ENCODE measurements around the gene ITPR3. TPM values are rescaled to one million over a fixed set of nuclear protein-coding genes. Genes with fewer than 3 reads are reported as not detected.
A peak's percentile ranks its signal among the peaks of the same experiment; 100 is the strongest.
"Not testable (repeated sequence)": the region's sequence is repeated elsewhere in the genome, so short reads cannot be mapped to it uniquely, and the experiment has no call there.

Gene ITPR3
- total and polyA plus RNA-seq, 5 donors from 2014 or later, result 1.3 to 54.5 (median 2.2) TPM

GRCh38 chr6:33592280-33592594 lies 28.9 kb upstream of the ITPR3 start:
- DNase-seq, result no peak
- ATAC-seq (ENCODE audit: low read depth in 2 of 2), result no peak
- Mint-ChIP-seq H3K9me3 (no peaks in the 10 kb centered on the region), H3K27me3 (peaks cover 4% of the 10 kb centered on the region), H3K36me3 (no peaks in the 10 kb centered on the region), H3K4me3 (peak overlapping the region in 3 of 4 donors; percentile 8 to 83 (median 77)), H3K4me1 (peaks cover 5 to 18% (median 13%) of the 10 kb centered on the region in 4 donors), H3K27ac (peak overlapping the region; percentile 87 to 93 (median 89))
- Histone ChIP-seq H3K9me3 (ENCODE audit: control insufficient read depth in 2 of 2, low read length in 2 of 2) (no peaks in the 10 kb centered on the region), H3K4me3 (ENCODE audit: low read depth, low read length) (no peak overlapping the region), H3K27ac (ENCODE audit: insufficient read depth, low read length, poor library complexity, severe bottlenecking) (no peak overlapping the region), H3K27me3 (ENCODE audit: control insufficient read depth, insufficient read depth, low read length) (no peaks in the 10 kb centered on the region), H3K36me3 (ENCODE audit: control insufficient read depth, insufficient read depth, low read length) (no peaks in the 10 kb centered on the region), H3K4me1 (ENCODE audit: control insufficient read depth, insufficient read depth, low read length, poor library complexity, severe bottlenecking) (peaks cover 14% of the 10 kb centered on the region)

DNA sequence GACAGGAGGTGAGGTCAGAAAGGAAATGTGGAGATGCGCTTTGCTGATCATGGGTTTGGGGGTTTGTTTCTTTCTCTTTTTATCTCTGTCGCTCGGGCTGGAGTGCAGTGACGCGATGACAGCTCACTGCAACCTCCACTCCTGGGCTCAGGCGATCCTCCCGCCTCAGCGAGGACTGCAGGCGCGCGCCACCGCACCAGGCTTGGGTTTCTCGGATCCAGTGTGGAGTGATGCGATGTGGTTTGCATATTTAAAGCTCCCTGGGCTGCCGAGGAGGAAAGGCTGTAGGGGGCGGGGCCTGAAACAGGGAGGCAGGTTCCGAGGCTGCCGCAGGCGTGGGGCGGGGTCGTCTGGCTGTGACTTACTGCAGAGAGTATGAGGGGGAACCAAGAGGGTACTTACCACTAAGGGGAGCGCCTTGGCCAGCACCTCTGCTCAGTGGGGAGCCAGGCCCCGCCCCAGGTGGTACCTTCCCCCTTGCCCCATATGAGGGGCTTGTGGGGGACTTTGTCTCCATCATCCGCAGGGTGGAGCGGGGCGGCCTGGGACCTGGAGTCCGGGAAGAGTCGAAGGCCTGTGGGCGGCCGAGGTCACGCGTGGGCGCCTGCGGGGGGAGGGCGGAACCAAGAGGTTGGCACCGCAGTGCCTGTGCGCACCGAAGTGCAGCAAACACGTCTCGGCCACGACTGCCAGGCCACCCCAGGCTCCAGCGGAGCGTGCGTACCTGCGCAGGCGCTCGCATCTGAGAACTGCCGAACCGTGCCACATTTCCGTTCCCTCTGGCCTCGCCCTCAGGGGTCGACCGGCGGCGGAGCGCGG lies 28.3 kb upstream of the ITPR3 start:
- H3K4me3 Mint-ChIP-seq, result peak overlapping the region; percentile 53 to 92 (median 80)
- H3K4me1 ChIP-seq (ENCODE audit: control insufficient read depth, insufficient read depth, low read length, poor library complexity, severe bottlenecking), result peaks cover 14% of the 10 kb centered on the region
- DNase-seq, result peak; percentile 35 to 68 (median 41)
- peaks cover 4% of the 10 kb centered on the region for H3K27me3 Mint-ChIP-seq
- H3K27ac ChIP-seq (ENCODE audit: insufficient read depth, low read length, poor library complexity, severe bottlenecking), result peak overlapping the region; percentile 41
- peak overlapping the region; percentile 93 to 94 (median 93) for H3K27ac Mint-ChIP-seq
- peaks cover 5 to 18% (median 13%) of the 10 kb centered on the region in 4 donors for H3K4me1 Mint-ChIP-seq
- H3K9me3 Mint-ChIP-seq, result no peaks in the 10 kb centered on the region
- no peaks in the 10 kb centered on the region for H3K9me3 ChIP-seq (ENCODE audit: control insufficient read depth in 2 of 2, low read length in 2 of 2)
- no peaks in the 10 kb centered on the region for H3K36me3 Mint-ChIP-seq
- peak overlapping the region; percentile 54 for H3K4me3 ChIP-seq (ENCODE audit: low read depth, low read length)
- no peaks in the 10 kb centered on the region for H3K27me3 ChIP-seq (ENCODE audit: control insufficient read depth, insufficient read depth, low read length)
- peak; percentile 60 to 75 for ATAC-seq (ENCODE audit: low read depth in 2 of 2)
- H3K36me3 ChIP-seq (ENCODE audit: control insufficient read depth, insufficient read depth, low read length), result no peaks in the 10 kb centered on the region

DNA sequence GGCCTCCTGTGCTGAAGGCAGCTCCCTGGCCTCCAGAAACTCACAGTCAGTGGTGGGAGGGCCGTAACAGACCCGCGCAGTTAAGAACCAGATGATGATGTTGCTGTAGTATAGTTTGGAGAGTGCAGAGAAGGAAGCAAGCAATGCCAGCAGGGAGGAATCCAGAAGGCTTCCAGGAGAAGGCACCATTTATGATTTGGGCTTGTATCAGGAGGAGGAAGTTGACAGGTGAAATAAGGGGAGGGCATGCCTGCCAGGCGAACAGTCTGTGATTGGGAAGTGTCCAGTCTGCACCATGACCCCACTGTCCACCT lies 27.8 kb upstream of the ITPR3 start:
- H3K27me3 Mint-ChIP-seq, result peaks cover 4% of the 10 kb centered on the region
- Histone ChIP-seq H3K27ac (ENCODE audit: insufficient read depth, low read length, poor library complexity, severe bottlenecking) (peak overlapping the region; percentile 41), H3K9me3 (ENCODE audit: control insufficient read depth in 2 of 2, low read length in 2 of 2) (no peaks in the 10 kb centered on the region), H3K27me3 (ENCODE audit: control insufficient read depth, insufficient read depth, low read length) (no peaks in the 10 kb centered on the region), H3K4me3 (ENCODE audit: low read depth, low read length) (peak overlapping the region; percentile 54), H3K36me3 (ENCODE audit: control insufficient read depth, insufficient read depth, low read length) (no peaks in the 10 kb centered on the region), H3K4me1 (ENCODE audit: control insufficient read depth, insufficient read depth, low read length, poor library complexity, severe bottlenecking) (peaks cover 14% of the 10 kb centered on the region)
- DNase-seq (no peak), ATAC-seq (ENCODE audit: low read depth in 2 of 2) (no peak)
- H3K36me3 Mint-ChIP-seq, result no peaks in the 10 kb centered on the region
- no peaks in the 10 kb centered on the region for H3K9me3 Mint-ChIP-seq
- peak overlapping the region; percentile 93 to 94 (median 93) for H3K27ac Mint-ChIP-seq
- peaks cover 5 to 18% (median 13%) of the 10 kb centered on the region in 4 donors for H3K4me1 Mint-ChIP-seq
- peak overlapping the region; percentile 53 to 92 (median 80) for H3K4me3 Mint-ChIP-seq

DNA sequence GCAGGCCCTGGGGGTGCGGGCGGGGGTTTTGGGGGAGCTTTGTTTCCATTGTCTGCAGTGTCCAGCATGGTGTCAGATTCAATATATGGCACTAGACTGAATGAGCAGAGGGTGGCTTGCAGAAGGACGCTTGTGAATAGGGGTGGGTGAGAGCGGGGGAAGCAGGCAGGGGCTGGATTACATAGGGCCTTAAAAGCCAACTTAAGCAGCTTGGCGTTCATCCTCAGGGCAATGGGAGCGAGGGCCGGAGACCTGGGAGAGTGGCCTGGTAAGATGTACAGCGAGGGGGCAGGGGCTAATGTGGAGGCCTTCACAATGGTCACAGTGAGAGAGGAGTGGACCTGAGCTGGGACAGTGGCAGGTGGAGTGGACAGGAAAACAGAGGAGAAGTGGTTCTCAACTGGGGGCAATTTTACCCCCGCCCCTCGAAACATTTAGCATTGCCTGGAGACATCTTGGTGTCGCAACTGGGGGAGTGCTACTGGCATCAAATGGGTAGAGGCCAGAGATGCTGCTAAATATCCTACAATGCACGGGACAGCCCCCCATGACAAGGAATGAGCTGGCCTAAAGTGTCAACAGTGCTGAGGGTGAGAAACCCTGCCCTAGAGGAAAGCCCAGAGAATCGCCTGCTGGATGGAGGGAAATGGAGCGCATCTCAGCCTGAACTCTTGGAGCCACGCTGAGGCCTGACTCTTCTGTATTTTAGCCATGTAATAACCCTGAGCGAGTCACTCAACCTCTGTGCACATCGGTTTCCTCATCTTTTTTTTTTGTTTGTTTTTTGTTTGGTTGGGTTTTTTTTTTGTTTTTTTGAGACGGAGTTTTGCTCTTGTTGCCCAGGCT lies 25.9 kb upstream of the ITPR3 start:
- no peaks in the 10 kb centered on the region for H3K27me3 ChIP-seq (ENCODE audit: control insufficient read depth, insufficient read depth, low read length)
- H3K9me3 Mint-ChIP-seq, result no peaks in the 10 kb centered on the region
- H3K27ac Mint-ChIP-seq, result peak overlapping the region in 1 of 3 donors; percentile 53
- H3K36me3 Mint-ChIP-seq, result no peaks in the 10 kb centered on the region
- H3K27ac ChIP-seq (ENCODE audit: insufficient read depth, low read length, poor library complexity, severe bottlenecking), result no peak overlapping the region
- peaks cover 6% of the 10 kb centered on the region for H3K27me3 Mint-ChIP-seq
- no peaks in the 10 kb centered on the region for H3K36me3 ChIP-seq (ENCODE audit: control insufficient read depth, insufficient read depth, low read length)
- no peak overlapping the region for H3K4me3 Mint-ChIP-seq
- no peak for DNase-seq
- no peaks in the 10 kb centered on the region for H3K9me3 ChIP-seq (ENCODE audit: control insufficient read depth in 2 of 2, low read length in 2 of 2)
- no peak overlapping the region for H3K4me3 ChIP-seq (ENCODE audit: low read depth, low read length)
- peaks cover 17% of the 10 kb centered on the region for H3K4me1 ChIP-seq (ENCODE audit: control insufficient read depth, insufficient read depth, low read length, poor library complexity, severe bottlenecking)
- no peak for ATAC-seq (ENCODE audit: low read depth in 2 of 2)
- peaks cover 5 to 18% (median 13%) of the 10 kb centered on the region in 4 donors for H3K4me1 Mint-ChIP-seq

GRCh38 chr6:33596894-33597293 lies 24.2 kb upstream of the ITPR3 start:
- H3K4me3 Mint-ChIP-seq; H3K27ac Mint-ChIP-seq; H3K27me3 Mint-ChIP-seq; DNase-seq; H3K36me3 ChIP-seq (ENCODE audit: control insufficient read depth, insufficient read depth, low read length); H3K9me3 ChIP-seq (ENCODE audit: control insufficient read depth in 2 of 2, low read length in 2 of 2); H3K27ac ChIP-seq (ENCODE audit: insufficient read depth, low read length, poor library complexity, severe bottlenecking); ATAC-seq (ENCODE audit: low read depth in 2 of 2); H3K36me3 Mint-ChIP-seq; H3K4me3 ChIP-seq (ENCODE audit: low read depth, low read length); H3K27me3 ChIP-seq (ENCODE audit: control insufficient read depth, insufficient read depth, low read length); H3K9me3 Mint-ChIP-seq: not testable (repeated sequence)
- H3K4me1 Mint-ChIP-seq, result peaks cover 5 to 17% (median 12%) of the 10 kb centered on the region in 4 donors
- peaks cover 17% of the 10 kb centered on the region for H3K4me1 ChIP-seq (ENCODE audit: control insufficient read depth, insufficient read depth, low read length, poor library complexity, severe bottlenecking)

DNA sequence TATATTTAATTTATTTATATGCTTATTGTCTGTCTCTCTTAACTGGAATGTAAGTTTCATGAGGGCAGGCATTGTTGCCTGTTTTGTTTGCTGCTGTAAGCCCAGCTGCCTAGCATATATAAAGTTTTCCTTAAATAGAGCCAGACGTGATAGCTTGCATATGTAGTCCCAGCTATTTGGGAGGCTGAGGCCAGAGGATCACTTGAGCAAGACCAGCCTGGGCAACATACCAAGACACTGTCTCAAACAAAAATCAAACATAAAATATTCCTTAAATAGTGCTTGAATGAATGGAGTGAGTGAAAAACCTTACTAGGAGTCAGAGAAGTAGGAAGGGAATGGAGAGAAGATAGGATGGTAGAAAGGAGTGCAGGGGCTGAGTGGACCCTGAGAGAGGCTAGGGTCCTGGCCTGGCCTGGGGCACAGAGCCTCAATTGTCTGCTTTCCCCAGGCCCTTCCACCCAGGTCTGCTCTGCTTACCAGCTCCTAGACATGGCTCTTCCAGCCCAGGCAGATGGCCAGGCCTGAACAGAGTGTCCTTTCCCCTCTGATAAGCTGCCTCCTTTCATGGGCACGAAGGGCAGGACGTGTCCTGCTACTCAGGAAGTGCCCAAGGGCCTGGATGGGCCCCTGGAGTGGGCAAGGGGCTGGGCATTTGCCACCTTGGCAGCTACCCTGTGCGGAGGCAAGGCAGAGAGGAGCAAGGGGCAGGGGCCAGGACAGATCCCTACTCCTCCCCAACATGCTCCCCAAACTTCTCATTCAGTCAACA lies 23.4 kb upstream of the ITPR3 start:
- Histone ChIP-seq H3K36me3 (ENCODE audit: control insufficient read depth, insufficient read depth, low read length) (no peaks in the 10 kb centered on the region), H3K4me3 (ENCODE audit: low read depth, low read length) (no peak overlapping the region), H3K4me1 (ENCODE audit: control insufficient read depth, insufficient read depth, low read length, poor library complexity, severe bottlenecking) (peaks cover 12% of the 10 kb centered on the region), H3K9me3 (ENCODE audit: control insufficient read depth in 2 of 2, low read length in 2 of 2) (no peaks in the 10 kb centered on the region), H3K27me3 (ENCODE audit: control insufficient read depth, insufficient read depth, low read length) (no peaks in the 10 kb centered on the region), H3K27ac (ENCODE audit: insufficient read depth, low read length, poor library complexity, severe bottlenecking) (no peak overlapping the region)
- H3K4me1 Mint-ChIP-seq, result peaks cover 2 to 8% (median 6%) of the 10 kb centered on the region in 4 donors
- H3K27me3 Mint-ChIP-seq, result peaks cover 13% of the 10 kb centered on the region
- no peaks in the 10 kb centered on the region for H3K36me3 Mint-ChIP-seq
- H3K9me3 Mint-ChIP-seq, result no peaks in the 10 kb centered on the region
- ATAC-seq (ENCODE audit: low read depth in 2 of 2) (no peak), DNase-seq (no peak)
- no peak overlapping the region for H3K4me3 Mint-ChIP-seq
- H3K27ac Mint-ChIP-seq, result no peak overlapping the region

- H3K4me1 ChIP-seq (ENCODE audit: control insufficient read depth, insufficient read depth, low read length, poor library complexity, severe bottlenecking), result peaks cover 2% of the 10 kb centered on the region
- ATAC-seq (ENCODE audit: low read depth in 2 of 2), result no peak
- H3K27me3 ChIP-seq (ENCODE audit: control insufficient read depth, insufficient read depth, low read length), result no peaks in the 10 kb centered on the region
- H3K36me3 Mint-ChIP-seq, result no peaks in the 10 kb centered on the region
- no peak overlapping the region for H3K27ac ChIP-seq (ENCODE audit: insufficient read depth, low read length, poor library complexity, severe bottlenecking)
- peaks cover 13% of the 10 kb centered on the region for H3K27me3 Mint-ChIP-seq
- H3K9me3 Mint-ChIP-seq, result no peaks in the 10 kb centered on the region
- H3K4me3 Mint-ChIP-seq, result no peak overlapping the region
- H3K4me1 Mint-ChIP-seq, result no peaks in the 10 kb centered on the region
- no peak for DNase-seq
- H3K36me3 ChIP-seq (ENCODE audit: control insufficient read depth, insufficient read depth, low read length), result no peaks in the 10 kb centered on the region
- no peak overlapping the region for H3K4me3 ChIP-seq (ENCODE audit: low read depth, low read length)
- H3K9me3 ChIP-seq (ENCODE audit: control insufficient read depth in 2 of 2, low read length in 2 of 2), result no peaks in the 10 kb centered on the region
- H3K27ac Mint-ChIP-seq, result no peak overlapping the region
These were observed 21.6 kb upstream of the ITPR3 start for GRCh38 chr6:33599413-33599938.

Data from CD4-positive, CD25-positive, alpha-beta regulatory T cell (primary cell).